Measurements from ENCODE around the gene DUSP19.

Gene DUSP19

DNA sequence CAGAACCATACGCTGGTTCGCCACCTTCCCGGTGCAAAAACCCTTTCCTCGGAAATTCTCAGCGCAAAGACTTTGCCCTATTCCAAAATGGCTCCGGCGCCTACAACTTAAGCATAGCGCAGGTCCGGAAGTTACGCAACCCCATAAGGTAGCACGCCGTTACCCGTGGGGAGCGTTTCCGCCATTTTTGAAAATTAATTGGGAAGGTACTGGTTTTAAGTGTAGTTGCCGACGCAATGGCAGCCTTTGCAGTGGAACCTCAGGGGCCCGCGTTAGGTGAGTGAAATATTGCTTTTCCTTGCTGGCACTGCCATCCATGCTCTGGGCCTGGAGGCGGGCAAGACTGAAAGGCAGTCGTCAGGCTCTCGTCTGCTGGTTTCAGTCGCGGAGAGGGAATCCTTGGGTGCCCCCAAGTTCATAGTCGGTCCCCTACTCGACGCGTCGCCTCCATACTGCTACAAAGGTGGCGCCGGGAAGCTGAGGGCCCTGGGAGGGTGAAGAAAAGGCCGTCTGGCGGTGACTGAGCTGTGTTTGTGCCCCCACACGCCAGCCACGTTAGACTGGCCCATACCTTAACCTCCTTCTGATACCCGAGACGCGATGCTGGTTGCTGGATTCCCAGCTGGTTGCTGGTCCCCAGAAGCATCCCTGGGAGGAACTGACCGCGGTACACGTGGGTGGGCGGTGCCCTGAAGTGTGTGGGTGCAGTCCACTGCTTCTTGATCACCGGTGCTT lies 45.8 kb downstream of the DUSP19 start, which contains the start of gene NUP35:
Gene NUP35, plus strand, starts transcription at position 222 of the 735 bp plus-strand sequence. Its CDS starts 15 bp downstream, at position 237.
- DNase-seq (ENCODE audit: low spot score) (peak; percentile 84), FAIRE-seq (peak; percentile 66)

DNA sequence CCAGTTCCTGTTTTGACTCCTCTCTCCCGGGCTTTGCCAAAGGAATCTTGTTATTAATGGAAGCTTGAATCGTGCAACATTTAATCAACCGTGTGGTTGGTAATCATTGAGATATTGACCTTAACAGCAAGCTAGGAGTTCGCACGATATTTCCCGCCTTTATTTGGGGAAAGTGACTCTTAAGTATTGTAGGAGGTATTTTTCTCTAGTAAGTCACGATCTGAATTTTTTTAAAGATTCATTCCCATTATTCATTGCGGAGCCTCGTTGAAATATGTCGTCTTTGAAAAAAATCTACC lies 46.4 kb downstream of the DUSP19 start:
- FAIRE-seq (no peak), DNase-seq (ENCODE audit: low spot score) (no peak)

DNA sequence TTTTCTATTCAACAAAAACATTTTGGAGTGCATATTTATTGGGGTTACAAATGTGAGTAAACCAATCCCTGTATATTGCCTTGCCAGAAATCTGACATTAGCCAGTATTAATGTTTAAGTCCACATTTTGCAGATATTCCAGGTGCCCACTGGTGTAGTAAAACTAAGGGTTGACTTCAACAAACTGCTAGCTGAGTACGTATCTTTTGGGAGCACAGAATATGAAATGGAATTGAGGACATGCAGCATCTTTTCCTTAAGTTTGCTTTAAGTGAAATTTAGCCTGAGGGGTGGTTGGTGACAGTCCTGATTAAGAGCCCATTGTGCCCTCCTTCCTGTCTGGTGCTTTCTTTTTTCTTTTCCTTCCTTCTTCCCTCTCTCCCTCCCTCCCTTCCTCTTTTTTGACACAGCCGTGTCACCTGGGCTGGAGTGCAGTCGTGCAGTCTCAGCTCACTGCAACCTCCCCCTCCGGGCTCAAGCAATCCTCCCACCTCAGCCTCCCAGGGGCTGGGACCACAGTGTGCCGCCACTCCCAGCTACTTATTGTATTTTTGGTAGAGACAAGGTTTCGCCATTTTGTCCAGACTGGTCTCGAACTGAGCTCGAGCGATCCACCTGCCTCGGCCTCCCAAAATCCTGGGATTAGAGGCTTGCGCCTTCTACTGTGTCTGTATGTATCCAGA lies 47.3 kb downstream of the DUSP19 start:
- no peak for FAIRE-seq
- DNase-seq (ENCODE audit: low spot score), result no peak

DNA sequence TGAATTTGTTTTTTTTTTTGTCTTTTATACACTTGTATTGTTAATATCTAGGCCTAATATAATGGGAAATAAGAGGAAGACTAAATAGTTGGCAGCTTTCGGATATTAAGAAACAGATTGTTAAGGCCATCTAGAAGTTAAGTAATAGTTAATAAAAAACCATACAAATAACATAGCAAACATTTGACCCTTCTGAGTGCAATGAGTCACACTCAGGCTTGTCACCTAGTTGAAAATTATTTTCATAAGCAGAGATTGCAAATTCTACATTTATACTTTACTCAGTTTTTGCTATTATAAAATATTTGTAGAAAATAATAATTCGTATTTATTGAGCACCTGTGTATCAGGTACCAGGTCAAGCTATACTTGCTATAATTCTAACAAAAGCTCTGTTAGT lies 48.1 kb downstream of the DUSP19 start:
- DNase-seq (ENCODE audit: low spot score) (no peak), FAIRE-seq (no peak)

DNA sequence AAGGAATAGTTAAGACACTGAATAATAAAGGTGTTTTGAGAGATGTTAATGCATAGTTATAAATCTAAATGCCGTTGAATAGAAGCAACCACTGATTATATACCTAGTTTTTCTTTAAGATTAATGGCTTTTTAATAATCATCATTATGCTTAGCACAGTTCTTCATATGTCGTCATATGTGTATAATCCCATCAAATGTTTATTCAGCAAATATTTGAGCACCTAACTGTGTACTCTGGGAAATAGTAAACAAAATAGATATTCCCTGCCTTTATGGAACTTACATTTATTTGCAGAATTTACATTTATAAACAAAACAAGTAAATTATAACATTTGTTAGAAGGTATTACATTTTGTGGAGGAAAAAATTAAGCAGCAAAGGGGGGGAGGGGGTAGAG lies 55.5 kb downstream of the DUSP19 start:
- FAIRE-seq (no peak), DNase-seq (ENCODE audit: low spot score) (no peak)

DNA sequence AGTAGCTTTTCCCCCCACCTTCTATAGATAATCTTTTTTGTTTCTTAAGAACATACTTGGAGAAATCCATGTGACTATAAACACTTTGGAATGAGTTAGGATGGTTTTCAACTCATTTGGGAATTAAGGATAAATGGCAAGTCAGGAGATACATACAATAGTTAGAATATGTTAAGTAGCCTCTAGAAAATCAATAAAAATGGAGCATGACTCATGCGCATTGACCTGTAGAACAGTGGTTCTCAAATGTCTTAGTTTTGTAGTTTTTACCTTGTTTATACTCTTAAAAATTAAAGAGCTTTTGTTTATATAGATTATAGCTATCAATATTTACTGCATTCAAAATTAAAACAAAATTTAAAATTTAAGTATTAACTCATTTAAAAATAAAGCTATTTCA lies 70.4 kb downstream of the DUSP19 start:
- DNase-seq (ENCODE audit: low spot score) (no peak), FAIRE-seq (no peak)

DNA sequence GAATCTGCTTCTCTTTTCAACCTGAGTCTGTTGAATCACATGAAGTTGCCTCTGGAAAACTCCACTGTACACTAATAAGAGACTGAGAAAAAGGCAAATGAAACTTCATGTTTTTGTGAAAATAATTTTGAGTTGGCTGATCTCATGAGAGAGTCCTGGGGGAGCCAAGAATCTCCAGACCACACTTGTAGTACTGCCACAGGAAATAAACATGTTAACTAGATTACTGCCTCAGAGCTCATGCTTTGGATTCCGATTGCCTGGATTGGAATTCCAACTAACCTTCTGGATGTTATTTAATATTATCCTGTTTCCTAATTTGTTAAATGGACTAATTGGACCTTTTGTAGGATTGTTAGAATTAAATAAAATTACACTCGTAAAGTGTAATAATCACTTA lies 70.9 kb downstream of the DUSP19 start:
- FAIRE-seq (no peak), DNase-seq (ENCODE audit: low spot score) (no peak)

Measured in urothelium cell line (cell line).